ENCODE data around the gene TANC1.

TANC1 gene

GRCh38 chr2:159262226-159262625 lies 293.8 kb downstream of the TANC1 start:
- H3K36me3 ChIP-seq (ENCODE audit: control insufficient read depth in 1 of 2, insufficient read depth in 2 of 2, low read length in 2 of 2): no peaks in the 10 kb centered on the region
- H3K4me3 ChIP-seq (ENCODE audit: low read depth in 1 of 2, low read length in 2 of 2): no peak overlapping the region
- H3K27me3 ChIP-seq (ENCODE audit: control insufficient read depth in 1 of 2, insufficient read depth in 2 of 2, low read length in 2 of 2): no peaks in the 10 kb centered on the region
- H3K9ac ChIP-seq (ENCODE audit: low read depth in 1 of 2, low read length in 2 of 2): no peak overlapping the region
- H3K9me3 ChIP-seq (ENCODE audit: control insufficient read depth in 1 of 2, low read length in 2 of 2): no peaks in the 10 kb centered on the region
- H3K27ac ChIP-seq (ENCODE audit: low read depth, low read length): no peak overlapping the region
- H3K4me1 ChIP-seq (ENCODE audit: control insufficient read depth in 1 of 2, insufficient read depth in 2 of 2, low read length in 2 of 2): no peaks in the 10 kb centered on the region

GRCh38 chr2:159262904-159263303 lies 294.5 kb downstream of the TANC1 start:
- Histone ChIP-seq H3K9ac (ENCODE audit: low read depth in 1 of 2, low read length in 2 of 2) (no peak overlapping the region), H3K9me3 (ENCODE audit: control insufficient read depth in 1 of 2, low read length in 2 of 2) (no peaks in the 10 kb centered on the region), H3K27ac (ENCODE audit: low read depth, low read length) (no peak overlapping the region), H3K4me1 (ENCODE audit: control insufficient read depth in 1 of 2, insufficient read depth in 2 of 2, low read length in 2 of 2) (no peaks in the 10 kb centered on the region), H3K27me3 (ENCODE audit: control insufficient read depth in 1 of 2, insufficient read depth in 2 of 2, low read length in 2 of 2) (no peaks in the 10 kb centered on the region), H3K36me3 (ENCODE audit: control insufficient read depth in 1 of 2, insufficient read depth in 2 of 2, low read length in 2 of 2) (peaks cover 0 to 2% of the 10 kb centered on the region in 2 donors), H3K4me3 (ENCODE audit: low read depth in 1 of 2, low read length in 2 of 2) (no peak overlapping the region)

GRCh38 chr2:159265171-159265576 lies 296.7 kb downstream of the TANC1 start:
- H3K36me3 ChIP-seq (ENCODE audit: control insufficient read depth in 1 of 2, insufficient read depth in 2 of 2, low read length in 2 of 2): peaks cover 0 to 2% of the 10 kb centered on the region in 2 donors
- no peak overlapping the region for H3K27ac ChIP-seq (ENCODE audit: low read depth, low read length)
- no peak overlapping the region for H3K9ac ChIP-seq (ENCODE audit: low read depth in 1 of 2, low read length in 2 of 2)
- no peaks in the 10 kb centered on the region for H3K9me3 ChIP-seq (ENCODE audit: control insufficient read depth in 1 of 2, low read length in 2 of 2)
- H3K27me3 ChIP-seq (ENCODE audit: control insufficient read depth in 1 of 2, insufficient read depth in 2 of 2, low read length in 2 of 2): no peaks in the 10 kb centered on the region
- no peak overlapping the region for H3K4me3 ChIP-seq (ENCODE audit: low read depth in 1 of 2, low read length in 2 of 2)
- H3K4me1 ChIP-seq (ENCODE audit: control insufficient read depth in 1 of 2, insufficient read depth in 2 of 2, low read length in 2 of 2): no peaks in the 10 kb centered on the region

DNA sequence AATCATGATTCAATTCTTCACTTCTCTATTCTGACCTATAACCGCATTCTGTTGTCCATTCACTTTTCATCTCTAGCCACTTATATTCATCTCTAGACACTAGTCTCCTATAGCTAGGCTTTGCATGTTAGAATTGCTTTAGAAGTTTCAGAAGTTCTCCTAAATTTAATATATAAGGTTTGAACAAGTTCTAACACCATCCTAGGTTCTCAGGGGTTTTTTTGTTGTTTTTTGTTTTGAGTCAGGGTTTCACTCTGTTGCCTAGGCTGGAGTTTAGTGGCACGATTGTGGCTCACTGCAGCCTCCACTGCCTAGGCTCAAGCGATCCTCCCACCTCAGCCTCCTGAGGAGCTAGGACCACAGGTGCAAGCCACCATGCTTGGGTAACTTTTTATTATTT lies 298.1 kb downstream of the TANC1 start:
- Histone ChIP-seq H3K9ac (ENCODE audit: low read depth in 1 of 2, low read length in 2 of 2) (no peak overlapping the region), H3K27ac (ENCODE audit: low read depth, low read length) (no peak overlapping the region), H3K9me3 (ENCODE audit: control insufficient read depth in 1 of 2, low read length in 2 of 2) (no peaks in the 10 kb centered on the region), H3K4me3 (ENCODE audit: low read depth in 1 of 2, low read length in 2 of 2) (no peak overlapping the region), H3K4me1 (ENCODE audit: control insufficient read depth in 1 of 2, insufficient read depth in 2 of 2, low read length in 2 of 2) (no peaks in the 10 kb centered on the region), H3K27me3 (ENCODE audit: control insufficient read depth in 1 of 2, insufficient read depth in 2 of 2, low read length in 2 of 2) (no peaks in the 10 kb centered on the region), H3K36me3 (ENCODE audit: control insufficient read depth in 1 of 2, insufficient read depth in 2 of 2, low read length in 2 of 2) (peaks cover 3 to 10% of the 10 kb centered on the region in 2 donors)

DNA sequence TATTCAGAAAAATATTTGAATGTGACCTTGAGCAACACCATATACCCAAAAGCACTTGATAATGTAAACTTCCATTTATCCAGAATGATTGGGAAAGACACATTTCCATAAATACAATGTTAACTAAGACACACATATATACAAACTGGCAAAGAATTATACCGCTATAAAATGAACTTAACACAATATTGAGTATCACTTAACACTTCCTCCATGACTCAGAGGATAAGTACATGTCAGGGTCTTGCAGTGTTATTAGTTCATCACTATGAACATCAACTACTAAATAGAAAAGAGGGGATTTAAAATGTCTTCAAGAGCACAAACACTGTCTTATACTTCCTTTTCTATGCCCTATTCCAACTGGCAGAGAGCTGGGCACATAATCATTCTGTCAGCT lies 299.5 kb downstream of the TANC1 start:
- Histone ChIP-seq H3K36me3 (ENCODE audit: control insufficient read depth in 1 of 2, insufficient read depth in 2 of 2, low read length in 2 of 2) (peaks cover 4 to 14% of the 10 kb centered on the region in 2 donors), H3K4me1 (ENCODE audit: control insufficient read depth in 1 of 2, insufficient read depth in 2 of 2, low read length in 2 of 2) (no peaks in the 10 kb centered on the region), H3K9me3 (ENCODE audit: control insufficient read depth in 1 of 2, low read length in 2 of 2) (no peaks in the 10 kb centered on the region), H3K4me3 (ENCODE audit: low read depth in 1 of 2, low read length in 2 of 2) (no peak overlapping the region), H3K27me3 (ENCODE audit: control insufficient read depth in 1 of 2, insufficient read depth in 2 of 2, low read length in 2 of 2) (no peaks in the 10 kb centered on the region), H3K9ac (ENCODE audit: low read depth in 1 of 2, low read length in 2 of 2) (no peak overlapping the region), H3K27ac (ENCODE audit: low read depth, low read length) (no peak overlapping the region)

- Histone ChIP-seq H3K4me1 (ENCODE audit: control insufficient read depth in 1 of 2, insufficient read depth in 2 of 2, low read length in 2 of 2) (no peaks in the 10 kb centered on the region), H3K27ac (ENCODE audit: low read depth, low read length) (no peak overlapping the region), H3K9ac (ENCODE audit: low read depth in 1 of 2, low read length in 2 of 2) (no peak overlapping the region), H3K27me3 (ENCODE audit: control insufficient read depth in 1 of 2, insufficient read depth in 2 of 2, low read length in 2 of 2) (no peaks in the 10 kb centered on the region), H3K9me3 (ENCODE audit: control insufficient read depth in 1 of 2, low read length in 2 of 2) (no peaks in the 10 kb centered on the region), H3K4me3 (ENCODE audit: low read depth in 1 of 2, low read length in 2 of 2) (no peak overlapping the region), H3K36me3 (ENCODE audit: control insufficient read depth in 1 of 2, insufficient read depth in 2 of 2, low read length in 2 of 2) (peaks cover 4 to 18% of the 10 kb centered on the region in 2 donors)
These were observed 302.4 kb downstream of the TANC1 start for GRCh38 chr2:159270744-159271379.

GRCh38 chr2:159272156-159272555 lies 303.7 kb downstream of the TANC1 start:
- H3K36me3 ChIP-seq (ENCODE audit: control insufficient read depth in 1 of 2, insufficient read depth in 2 of 2, low read length in 2 of 2): peaks cover 4 to 18% of the 10 kb centered on the region in 2 donors
- H3K9ac ChIP-seq (ENCODE audit: low read depth in 1 of 2, low read length in 2 of 2): no peak overlapping the region
- no peak overlapping the region for H3K4me3 ChIP-seq (ENCODE audit: low read depth in 1 of 2, low read length in 2 of 2)
- no peak overlapping the region for H3K27ac ChIP-seq (ENCODE audit: low read depth, low read length)
- no peaks in the 10 kb centered on the region for H3K27me3 ChIP-seq (ENCODE audit: control insufficient read depth in 1 of 2, insufficient read depth in 2 of 2, low read length in 2 of 2)
- no peaks in the 10 kb centered on the region for H3K4me1 ChIP-seq (ENCODE audit: control insufficient read depth in 1 of 2, insufficient read depth in 2 of 2, low read length in 2 of 2)
- H3K9me3 ChIP-seq (ENCODE audit: control insufficient read depth in 1 of 2, low read length in 2 of 2): no peaks in the 10 kb centered on the region

GRCh38 chr2:159275111-159275510 lies 306.7 kb downstream of the TANC1 start:
- no peaks in the 10 kb centered on the region for H3K9me3 ChIP-seq (ENCODE audit: control insufficient read depth in 1 of 2, low read length in 2 of 2)
- no peak overlapping the region for H3K27ac ChIP-seq (ENCODE audit: low read depth, low read length)
- no peaks in the 10 kb centered on the region for H3K27me3 ChIP-seq (ENCODE audit: control insufficient read depth in 1 of 2, insufficient read depth in 2 of 2, low read length in 2 of 2)
- H3K36me3 ChIP-seq (ENCODE audit: control insufficient read depth in 1 of 2, insufficient read depth in 2 of 2, low read length in 2 of 2): peaks cover 4 to 16% of the 10 kb centered on the region in 2 donors
- no peak overlapping the region for H3K9ac ChIP-seq (ENCODE audit: low read depth in 1 of 2, low read length in 2 of 2)
- H3K4me1 ChIP-seq (ENCODE audit: control insufficient read depth in 1 of 2, insufficient read depth in 2 of 2, low read length in 2 of 2): no peaks in the 10 kb centered on the region
- H3K4me3 ChIP-seq (ENCODE audit: low read depth in 1 of 2, low read length in 2 of 2): no peak overlapping the region

DNA sequence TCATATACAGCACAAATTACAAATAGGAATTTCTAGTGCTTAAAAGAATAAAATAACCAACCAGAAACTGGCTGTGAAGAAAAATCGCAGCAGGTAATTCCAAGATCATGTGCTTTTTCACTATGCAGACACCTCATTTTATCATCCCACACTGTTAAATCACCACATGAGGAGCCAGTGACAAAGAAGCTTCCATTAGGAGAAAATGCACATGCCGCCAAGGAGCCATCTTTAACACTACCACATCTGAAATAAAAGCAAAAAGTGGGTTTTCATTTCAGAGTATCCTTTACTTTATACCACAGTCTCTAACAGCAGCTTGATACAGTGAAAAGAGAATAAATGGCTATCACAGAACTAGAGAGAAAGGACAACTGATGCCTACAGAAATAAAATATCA lies 311.3 kb downstream of the TANC1 start:
- H3K36me3 ChIP-seq (ENCODE audit: control insufficient read depth in 1 of 2, insufficient read depth in 2 of 2, low read length in 2 of 2): peaks cover 0 to 9% of the 10 kb centered on the region in 2 donors
- no peaks in the 10 kb centered on the region for H3K9me3 ChIP-seq (ENCODE audit: control insufficient read depth in 1 of 2, low read length in 2 of 2)
- no peak overlapping the region for H3K9ac ChIP-seq (ENCODE audit: low read depth in 1 of 2, low read length in 2 of 2)
- H3K4me3 ChIP-seq (ENCODE audit: low read depth in 1 of 2, low read length in 2 of 2): no peak overlapping the region
- H3K4me1 ChIP-seq (ENCODE audit: control insufficient read depth in 1 of 2, insufficient read depth in 2 of 2, low read length in 2 of 2): no peaks in the 10 kb centered on the region
- no peak overlapping the region for H3K27ac ChIP-seq (ENCODE audit: low read depth, low read length)
- no peaks in the 10 kb centered on the region for H3K27me3 ChIP-seq (ENCODE audit: control insufficient read depth in 1 of 2, insufficient read depth in 2 of 2, low read length in 2 of 2)

GRCh38 chr2:159281002-159281401 lies 312.6 kb downstream of the TANC1 start:
- Histone ChIP-seq H3K4me3 (ENCODE audit: low read depth in 1 of 2, low read length in 2 of 2) (no peak overlapping the region), H3K9ac (ENCODE audit: low read depth in 1 of 2, low read length in 2 of 2) (no peak overlapping the region), H3K27me3 (ENCODE audit: control insufficient read depth in 1 of 2, insufficient read depth in 2 of 2, low read length in 2 of 2) (no peaks in the 10 kb centered on the region), H3K36me3 (ENCODE audit: control insufficient read depth in 1 of 2, insufficient read depth in 2 of 2, low read length in 2 of 2) (peaks cover 0 to 6% of the 10 kb centered on the region in 2 donors), H3K9me3 (ENCODE audit: control insufficient read depth in 1 of 2, low read length in 2 of 2) (no peaks in the 10 kb centered on the region), H3K4me1 (ENCODE audit: control insufficient read depth in 1 of 2, insufficient read depth in 2 of 2, low read length in 2 of 2) (peaks cover 0 to 6% of the 10 kb centered on the region in 2 donors), H3K27ac (ENCODE audit: low read depth, low read length) (no peak overlapping the region)

Data from duodenal mucosa (tissue), 2 donors.